GM12873 (cell line): Measurements from ENCODE around the gene PNRC2.

Experiments
- TF ChIP-seq, protein P1 (sequence below): IDR thresholded peaks from 2 replicates; pipeline ENCODE4 v1.5.1; 2012; ENCODE audit warnings: low read depth, mild to moderate bottlenecking, moderate library complexity, low read length, control low read depth; ENCODE audit not compliant: insufficient read depth; ENCODE audit errors: missing control alignments

PNRC2 gene

DNA sequence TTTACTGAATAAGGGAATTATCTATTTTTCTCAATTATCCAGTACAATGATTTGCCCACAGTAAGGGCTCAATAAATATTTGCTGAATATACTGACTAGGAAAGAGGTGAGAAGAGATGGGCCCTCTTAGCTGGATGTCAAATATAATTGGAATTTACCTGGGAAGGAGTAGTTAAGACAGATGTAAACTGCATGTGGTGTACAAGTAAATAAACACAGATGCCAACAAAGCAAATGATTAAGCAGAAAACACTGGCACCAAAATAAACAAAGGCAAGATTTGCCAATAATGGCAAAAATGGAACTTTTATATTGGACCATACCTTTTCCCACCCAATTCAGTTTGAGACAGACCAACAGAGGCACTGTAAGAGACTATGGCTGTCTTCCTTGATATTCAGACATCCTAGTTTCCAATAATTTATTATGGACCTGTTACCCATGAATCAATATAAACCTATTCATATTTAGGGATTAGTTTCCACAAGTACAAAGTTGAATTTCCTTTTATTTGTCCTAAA is 7.4 kb downstream of the PNRC2 start:
- TF ChIP-seq, protein P1, sequence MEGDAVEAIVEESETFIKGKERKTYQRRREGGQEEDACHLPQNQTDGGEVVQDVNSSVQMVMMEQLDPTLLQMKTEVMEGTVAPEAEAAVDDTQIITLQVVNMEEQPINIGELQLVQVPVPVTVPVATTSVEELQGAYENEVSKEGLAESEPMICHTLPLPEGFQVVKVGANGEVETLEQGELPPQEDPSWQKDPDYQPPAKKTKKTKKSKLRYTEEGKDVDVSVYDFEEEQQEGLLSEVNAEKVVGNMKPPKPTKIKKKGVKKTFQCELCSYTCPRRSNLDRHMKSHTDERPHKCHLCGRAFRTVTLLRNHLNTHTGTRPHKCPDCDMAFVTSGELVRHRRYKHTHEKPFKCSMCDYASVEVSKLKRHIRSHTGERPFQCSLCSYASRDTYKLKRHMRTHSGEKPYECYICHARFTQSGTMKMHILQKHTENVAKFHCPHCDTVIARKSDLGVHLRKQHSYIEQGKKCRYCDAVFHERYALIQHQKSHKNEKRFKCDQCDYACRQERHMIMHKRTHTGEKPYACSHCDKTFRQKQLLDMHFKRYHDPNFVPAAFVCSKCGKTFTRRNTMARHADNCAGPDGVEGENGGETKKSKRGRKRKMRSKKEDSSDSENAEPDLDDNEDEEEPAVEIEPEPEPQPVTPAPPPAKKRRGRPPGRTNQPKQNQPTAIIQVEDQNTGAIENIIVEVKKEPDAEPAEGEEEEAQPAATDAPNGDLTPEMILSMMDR: no peak

DNA sequence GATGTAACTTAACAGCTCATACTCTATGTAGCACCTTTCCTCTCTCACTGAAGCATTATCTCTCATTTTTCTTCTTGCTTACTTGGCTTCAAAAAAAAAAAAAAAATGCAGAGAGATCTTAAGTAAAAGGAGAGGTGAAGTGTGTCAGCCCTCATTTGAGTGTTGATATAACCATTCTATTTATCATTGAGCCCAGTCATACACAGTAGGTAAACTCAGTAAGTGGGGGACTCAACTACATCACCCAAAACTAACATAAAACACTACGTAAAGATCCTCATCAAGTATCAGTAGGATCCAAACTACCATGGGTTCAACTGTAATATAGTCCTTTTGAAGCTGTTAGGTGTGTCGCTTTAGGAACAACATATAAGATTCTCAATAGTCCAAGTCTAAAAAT is 8.2 kb downstream of the PNRC2 start:
- TF ChIP-seq, protein P1: no peak

DNA sequence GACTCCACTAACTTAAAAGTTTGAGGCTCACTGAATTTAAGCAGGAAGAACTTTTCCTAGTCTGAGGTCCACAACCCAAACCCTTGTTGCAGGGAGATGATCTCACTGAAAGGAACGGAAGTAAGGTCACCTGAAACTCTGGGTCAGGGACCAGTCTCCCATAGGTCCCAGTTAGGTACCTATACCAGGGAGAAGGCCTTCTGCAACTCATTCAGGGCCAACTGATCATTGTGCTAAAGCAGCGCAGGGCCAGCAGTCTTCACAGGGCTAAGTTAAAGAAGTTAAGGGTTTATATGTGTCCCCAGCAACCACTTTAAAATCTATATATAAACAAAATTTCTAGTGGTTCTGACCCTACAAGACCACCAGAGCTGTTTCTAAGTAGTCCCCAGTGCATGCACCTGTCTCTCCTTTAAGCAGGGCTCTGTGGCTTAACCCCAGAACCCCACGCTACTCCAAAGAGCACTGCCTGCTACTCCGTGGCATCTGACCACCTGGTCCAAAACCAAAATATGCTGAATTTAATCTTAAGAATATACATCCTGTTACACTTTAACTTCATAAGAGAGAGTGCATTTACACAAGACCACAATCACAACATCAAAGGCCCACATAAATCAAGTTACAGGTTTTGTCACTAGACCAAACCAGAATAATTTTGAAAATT is 17.7 kb downstream of the PNRC2 start:
- TF ChIP-seq, protein P1: no peak

DNA sequence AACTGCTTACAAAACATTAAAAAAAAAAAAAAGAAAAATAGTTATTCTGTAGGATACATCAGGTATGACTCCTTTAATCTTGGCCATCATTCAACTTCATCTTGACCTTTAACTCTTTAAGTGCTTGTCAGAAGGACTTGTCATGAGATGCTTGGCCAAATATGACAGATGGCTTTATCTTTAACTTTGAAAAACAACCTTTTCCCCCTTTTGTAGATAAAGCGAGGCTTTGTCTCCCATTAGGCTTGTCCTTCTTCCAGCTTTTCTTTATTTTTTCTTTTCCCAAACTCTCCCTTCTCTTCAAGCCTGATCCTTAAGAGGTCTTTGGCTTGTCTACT is 18.2 kb downstream of the PNRC2 start:
- TF ChIP-seq, protein P1: no peak

DNA sequence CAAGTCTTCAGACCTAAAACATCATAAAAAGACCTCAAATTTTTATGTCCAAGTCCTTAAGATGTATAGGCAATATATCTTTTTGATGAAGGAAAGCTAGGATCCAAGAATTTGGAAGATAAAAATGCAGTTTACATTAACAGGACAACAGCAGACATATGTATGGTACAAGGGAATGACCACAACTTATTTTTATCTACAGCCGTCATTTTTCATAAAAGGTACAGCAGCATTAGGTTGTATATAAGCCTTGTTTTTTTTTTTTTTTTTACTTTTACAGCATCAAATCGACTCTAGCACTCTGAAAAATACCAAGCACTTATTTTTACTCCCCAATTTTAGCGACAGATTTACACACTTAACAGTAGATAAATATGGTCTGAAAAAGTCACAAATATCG is 19.2 kb downstream of the PNRC2 start:
- TF ChIP-seq, protein P1: no peak

DNA sequence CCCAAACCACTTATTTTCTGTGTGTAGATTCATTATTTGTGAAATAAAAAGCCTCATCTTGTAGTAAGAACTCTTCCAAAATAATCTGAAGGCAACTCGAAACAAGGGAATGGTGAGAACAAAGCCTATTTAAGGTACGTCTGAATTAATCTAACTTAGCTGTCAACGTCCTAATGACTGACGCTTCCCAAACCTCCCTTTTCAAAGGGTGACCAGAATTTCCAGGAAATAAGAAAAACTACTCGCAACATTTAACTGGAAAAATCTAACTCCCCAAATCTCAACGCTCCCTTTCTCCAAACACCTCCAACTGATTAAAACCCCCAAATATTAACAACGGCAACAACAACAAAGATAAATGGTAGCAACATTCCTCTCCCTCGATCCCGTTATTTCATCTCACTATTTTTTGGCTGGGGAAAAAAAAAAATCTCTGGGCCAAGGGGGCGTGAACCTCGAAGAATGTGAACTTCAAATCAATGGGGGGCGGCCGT is 19.8 kb downstream of the PNRC2 start:
- TF ChIP-seq, protein P1: no peak

DNA sequence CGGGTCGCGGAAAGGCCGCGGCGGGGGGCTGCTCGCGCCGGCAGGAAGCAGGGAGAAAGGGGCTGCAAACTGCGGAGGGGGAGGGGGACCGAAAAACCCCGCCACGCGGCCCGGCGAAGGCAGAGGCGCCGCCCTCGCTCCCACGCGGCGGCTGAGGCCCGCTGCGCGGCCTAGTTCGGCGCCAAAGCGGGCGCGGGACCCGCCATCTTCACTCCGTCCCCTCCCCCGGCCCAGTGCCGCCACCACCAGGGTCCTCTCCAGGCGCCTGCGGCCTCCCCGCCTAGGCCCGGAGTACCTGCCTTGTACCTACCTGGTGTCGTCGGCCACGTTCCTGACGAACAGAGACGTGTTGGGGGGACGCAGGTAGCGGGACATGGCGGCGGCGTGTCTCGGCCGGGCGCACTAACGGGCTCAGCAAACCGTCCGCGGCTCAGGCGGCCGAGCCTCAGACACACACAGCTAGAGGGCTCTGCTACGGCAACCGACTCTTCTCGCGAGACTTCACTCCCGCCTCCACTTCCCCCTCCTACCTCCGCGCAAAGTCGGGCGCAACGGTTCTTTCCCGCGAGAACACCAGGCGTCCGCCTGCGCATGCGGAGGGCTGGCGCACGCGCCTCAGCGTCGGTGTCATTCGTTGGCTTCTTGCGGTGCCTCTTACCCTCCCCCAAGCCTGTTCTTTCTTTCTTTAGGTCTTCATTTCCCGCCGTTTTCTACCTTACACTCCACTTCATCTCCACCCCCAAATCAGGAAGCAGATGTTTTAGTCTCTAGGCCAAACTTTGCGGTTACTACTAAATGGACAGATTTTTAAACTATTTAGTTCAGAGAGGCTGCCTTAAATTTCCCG is 20.5 kb downstream of the PNRC2 start, which contains the start of gene SRSF10:
SRSF10 (minus strand) TSS at position 447 of the 847 bp plus-strand sequence; CDS start at position 375, 72 bp downstream.
- TF ChIP-seq, protein P1: peak; percentile 26
